ACHN (cell line): ENCODE data around the gene DRC1.

ENCODE experiments used
- DNase-seq: peaks from one replicate; pipeline ENCODE4 v3.0.0-alpha.2; 2015
- in situ Hi-C: cut with HindIII; loops from 2 replicates; pipeline ENCODE4 v1.10.0; 2017; ENCODE audit warnings: low sequenced_read_pairs, low pct_ligation_motif_present, low pct_unique_long_range_greater_than_20kb

Gene DRC1

DNA sequence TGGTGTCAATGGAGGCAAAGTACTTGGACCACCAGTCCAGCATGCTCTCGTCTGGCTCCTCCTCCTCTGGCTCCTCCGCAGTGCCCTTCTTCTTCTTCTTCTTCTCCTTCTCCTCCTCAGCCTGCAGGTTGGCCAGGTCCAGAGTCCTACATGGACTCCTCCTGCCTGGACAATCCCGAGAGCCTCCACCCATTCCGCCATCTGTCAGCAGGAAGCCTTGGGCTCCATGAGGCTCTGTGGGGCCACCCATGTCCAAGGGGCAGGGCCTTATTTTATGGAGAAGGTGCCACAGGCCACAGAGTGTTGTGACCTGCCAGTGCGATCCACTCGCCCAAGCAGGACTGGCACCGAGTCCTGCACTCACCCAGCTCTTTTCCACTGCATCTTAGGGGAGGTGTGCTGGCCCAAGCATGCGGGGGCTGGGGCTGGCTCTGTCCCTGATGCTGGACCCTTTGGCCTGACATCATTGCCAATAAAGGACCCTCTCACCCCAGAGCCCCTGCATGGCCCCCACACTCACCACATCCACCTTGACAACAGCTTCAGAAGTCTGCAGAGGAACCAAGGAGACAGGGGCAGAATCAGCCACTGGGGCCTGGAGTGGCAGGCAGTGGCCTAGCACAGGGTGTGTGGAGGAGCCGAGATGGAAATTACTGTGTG lies 69.0 kb downstream of the DRC1 start:
- no peak for DNase-seq
- in situ Hi-C loops, result no loop called here

DNA sequence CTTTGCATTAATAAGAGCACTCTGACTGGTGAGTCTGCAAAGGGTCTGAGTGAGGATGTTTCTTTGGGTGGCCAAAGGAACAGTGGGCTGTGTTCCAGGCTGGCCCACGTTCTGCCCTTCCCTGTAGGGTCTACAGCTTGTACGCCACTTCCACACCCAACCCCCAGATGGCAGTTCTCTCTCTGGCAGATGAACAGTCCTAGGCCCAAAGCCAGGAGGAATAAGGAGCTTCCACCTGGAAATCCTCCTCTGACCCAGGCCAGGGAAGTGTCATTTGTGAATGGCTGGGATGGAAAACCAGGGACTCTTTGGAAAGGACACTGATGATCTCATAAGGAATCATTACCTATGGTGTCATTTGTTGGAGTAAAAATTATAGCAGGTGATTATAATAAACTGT lies 69.6 kb downstream of the DRC1 start:
- in situ Hi-C loops, result no loop called here
- DNase-seq, result no peak

DNA sequence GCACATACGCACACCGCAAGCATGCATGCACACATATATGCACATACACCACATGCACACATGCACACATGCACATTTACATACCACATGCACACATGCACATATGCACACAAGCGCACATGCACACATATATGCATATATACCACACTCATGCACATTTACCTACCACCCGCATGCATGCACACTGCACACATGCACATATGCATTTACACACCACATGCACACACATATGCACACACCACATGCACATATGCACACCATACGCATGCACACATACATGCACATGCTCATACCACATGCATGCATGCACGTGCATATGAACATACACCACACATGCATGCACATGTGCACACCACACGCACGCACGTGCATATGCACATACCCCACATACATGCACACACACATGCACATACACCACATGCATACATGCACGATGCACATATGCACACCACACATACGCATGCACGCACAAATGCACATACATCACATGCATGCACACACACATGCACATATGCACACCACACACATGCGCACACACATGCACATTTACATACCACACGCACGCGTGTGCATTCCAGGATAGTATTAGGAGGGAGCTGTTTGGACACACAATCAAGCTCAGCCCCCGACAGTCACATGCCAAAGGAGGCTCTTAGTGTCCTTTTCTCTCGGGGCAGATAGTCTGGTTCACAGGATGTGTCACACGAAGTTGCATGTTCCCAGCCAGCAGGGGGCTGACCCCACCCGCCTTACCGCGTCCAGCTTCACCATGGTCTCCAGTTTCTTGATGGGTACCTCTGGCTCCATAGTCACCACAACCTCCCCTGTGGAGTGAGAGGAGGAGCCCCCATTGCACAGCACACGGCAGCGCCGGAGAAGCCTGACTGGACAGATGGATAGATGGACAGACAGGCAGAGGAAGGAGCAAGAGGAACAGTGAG lies 70.3 kb downstream of the DRC1 start:
- in situ Hi-C loops, result no loop called here
- DNase-seq, result no peak

DNA sequence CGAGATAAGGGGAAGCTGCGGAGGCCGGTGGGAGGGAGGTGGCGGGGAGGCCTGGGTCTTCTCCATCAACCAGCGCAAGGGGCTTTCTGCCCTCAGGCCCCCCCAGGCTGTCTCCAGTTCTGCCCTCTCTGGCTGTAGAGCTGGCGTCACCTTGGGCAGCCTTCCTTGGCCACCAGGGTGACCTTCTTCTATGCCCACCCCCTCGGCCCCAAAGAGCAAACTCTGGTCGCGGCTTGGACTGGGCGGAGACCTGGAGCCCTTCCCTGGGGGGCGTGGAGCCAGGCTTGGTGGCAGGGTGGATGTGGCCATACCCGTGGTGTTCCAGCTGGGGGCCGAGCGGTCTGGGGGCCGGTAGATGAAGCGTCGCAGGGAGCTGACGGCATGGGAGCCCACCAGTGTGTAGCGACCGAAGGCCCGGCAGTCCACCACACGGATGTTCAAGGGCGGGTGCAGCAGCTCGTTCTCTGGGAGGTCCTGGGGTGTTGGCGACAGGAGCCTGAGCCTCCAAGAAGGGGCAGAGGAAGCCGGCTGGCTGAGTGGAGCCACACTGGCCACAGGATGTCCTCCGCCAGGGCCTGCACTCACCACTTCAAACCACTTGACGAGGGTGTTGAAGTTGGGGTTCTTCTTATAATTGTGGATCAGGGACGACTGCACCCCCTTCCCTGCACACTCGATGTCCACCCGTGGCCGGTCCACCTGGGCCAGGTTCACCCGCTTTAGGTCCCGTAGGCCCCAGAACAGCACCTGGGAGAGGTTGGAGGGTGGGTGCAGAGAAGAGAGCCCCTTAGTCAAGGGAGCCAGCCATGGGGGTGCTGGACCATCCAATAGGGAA lies 71.3 kb downstream of the DRC1 start:
- in situ Hi-C loops, result no loop called here
- no peak for DNase-seq

DNA sequence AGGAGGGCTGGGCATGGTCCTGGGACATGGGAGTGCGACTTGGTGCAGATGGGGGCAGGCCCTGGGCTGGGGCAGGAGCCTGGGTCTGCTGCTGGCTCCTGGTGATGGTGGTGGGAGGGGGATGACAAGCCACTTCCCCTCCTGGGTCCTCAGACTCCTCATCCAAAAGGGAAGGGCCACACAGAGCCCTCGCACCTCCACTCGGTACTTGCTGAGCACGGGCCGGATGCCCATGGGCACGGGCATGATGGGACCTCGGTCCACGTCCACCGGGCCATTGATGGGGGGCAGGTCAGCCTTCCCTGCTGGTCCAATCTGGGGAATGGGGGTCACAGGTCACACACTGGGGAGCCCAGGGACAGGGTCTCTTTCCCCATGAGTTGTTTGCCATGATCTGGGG lies 72.1 kb downstream of the DRC1 start:
- in situ Hi-C loops, result no loop called here

DNA sequence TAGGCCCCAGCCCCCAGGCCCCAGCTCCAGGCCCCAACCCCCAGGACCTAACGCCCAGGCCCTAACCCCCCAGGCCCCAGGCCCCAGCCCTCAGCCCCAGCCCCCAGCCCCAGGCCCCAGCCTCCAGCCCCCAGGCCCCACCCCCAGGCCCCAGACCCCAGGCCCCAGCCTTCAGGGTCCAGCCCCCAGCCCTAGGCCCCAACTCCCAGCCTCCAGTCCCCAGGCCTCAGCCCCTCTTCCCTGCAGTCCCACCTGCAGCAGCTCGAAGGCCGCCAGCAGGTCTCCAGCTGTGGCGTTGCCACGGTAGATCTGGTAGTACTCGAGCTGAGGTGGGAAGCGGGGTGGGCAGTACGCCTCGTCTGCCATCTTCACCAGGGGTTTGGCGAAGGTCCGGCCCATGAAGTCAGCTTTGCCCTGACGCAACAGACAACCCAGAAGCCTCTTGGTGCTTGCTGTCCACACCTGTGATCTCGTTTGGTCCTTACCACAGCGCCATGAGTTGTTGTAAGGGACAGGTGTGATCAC lies 72.6 kb downstream of the DRC1 start:
- DNase-seq, result no peak
- in situ Hi-C loops, result no loop called here

More for the DNA sequence above, 72.1 kb downstream of the DRC1 start:
- no peak for DNase-seq

DNA sequence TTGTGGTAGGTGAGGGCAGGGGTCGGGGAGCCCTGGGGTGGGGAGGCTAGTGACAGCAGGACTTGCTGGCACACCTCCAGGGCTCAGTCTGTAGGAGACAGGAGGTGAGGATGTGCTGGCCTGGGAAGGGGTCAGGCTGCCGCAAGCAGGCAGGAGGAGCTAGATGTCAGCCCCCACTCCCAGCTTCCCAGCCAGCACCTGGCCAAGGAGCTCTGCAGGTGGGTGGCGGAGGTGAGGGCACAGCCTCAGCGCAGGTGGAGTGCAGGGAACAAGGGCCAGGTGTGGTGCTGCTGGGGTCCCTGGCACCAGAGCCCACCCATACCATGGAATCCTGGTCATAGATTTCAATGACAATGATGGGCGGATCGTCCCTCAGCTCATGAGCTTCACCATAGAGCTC lies 73.3 kb downstream of the DRC1 start:
- in situ Hi-C loops, result no loop called here
- DNase-seq, result no peak

DNA sequence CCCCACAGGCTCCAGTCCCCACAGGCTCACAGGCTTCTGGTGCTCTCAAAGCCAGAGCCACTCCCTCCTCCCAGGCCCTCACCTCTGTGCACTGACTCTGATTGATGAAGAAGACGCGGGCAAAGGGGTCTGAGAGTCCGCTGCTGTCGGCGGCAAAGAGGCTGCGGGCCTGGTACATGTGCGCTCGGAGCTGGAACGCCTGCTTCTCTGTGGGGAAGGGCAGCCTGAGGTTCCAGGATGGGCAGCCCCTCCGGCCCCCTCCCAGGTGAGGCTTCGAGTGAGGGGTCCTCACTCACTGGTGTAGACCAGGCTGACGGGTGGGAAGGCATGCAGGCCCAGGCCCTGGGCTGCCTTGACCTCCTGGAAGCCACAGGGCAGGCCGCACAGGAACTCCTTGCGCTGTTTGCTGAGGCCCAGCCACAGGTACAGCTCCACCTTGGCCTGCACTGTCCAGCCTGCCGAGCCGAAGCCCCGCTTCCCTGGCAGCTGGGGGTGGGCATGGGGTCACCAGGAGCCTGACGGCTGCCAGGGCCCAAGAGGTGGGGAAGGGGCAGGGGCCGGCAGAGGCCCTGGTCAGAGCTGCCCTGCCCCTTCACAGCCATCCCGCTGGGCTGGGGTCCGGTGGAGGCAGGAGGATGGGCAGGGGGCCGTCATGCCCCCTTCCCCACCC lies 74.2 kb downstream of the DRC1 start:
- DNase-seq, result no peak
- in situ Hi-C loops, result no loop called here

DNA sequence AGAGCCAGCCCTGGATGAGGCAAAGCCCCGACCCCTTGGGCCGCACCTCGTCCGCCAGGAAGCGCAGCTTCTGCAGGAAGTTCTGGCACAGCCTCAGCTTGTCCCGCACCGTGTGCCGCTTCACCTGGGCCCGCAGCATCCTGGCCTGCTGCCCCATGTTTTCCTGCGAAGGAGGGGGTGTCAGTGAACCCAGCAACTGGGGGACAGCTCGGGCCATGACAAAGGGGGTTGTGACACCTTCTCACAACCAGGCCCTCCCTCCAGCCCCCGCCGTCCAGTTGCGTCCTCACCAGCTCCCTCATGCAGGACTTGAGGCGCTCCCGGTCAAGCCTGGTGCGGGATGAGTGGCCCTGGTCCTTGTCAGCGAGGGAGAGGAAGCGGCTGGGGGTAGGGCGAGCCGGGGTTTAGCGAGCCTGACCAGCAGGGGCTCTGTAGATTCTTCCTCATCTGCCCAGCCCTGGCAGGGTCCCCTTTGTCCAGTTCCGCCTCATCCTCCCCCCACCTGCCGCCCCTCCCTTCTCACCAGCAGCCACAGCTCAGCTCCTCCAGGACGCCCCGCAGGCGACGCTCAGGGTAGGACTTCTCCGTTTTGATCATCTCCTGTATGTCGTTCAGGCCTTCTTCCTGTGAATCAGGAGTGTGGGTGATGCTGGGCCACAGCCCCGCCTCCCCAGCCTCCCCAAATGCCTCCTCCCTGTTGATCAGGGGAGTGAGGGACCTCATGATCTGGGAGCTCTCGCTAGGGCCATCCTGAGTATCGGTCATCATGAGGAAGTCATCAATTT lies 75.6 kb downstream of the DRC1 start:
- in situ Hi-C loops, result no loop called here
- DNase-seq, result no peak

DNA sequence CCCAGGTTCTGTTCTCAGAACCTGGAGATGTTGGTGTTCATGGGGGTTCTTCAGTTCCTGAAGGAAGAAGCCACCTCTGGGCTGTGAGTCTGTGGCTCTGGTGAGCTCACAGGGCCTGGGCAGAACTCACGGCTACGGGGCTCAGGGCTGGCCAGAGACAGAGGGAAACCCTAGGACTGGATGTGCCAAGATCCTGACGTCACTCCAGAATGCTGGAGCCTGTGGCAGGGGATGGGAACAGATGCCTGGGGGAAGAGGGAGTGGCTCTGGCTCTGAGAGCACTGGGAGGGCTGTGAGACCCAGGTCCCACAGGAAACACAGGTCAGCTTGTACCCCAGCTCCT lies 76.2 kb downstream of the DRC1 start, which contains the start of gene OTOF:
Gene OTOF (minus strand): TSS at position 214 of the 343 bp plus-strand sequence.
- in situ Hi-C loops, result no loop called here
- DNase-seq, result no peak

DNA sequence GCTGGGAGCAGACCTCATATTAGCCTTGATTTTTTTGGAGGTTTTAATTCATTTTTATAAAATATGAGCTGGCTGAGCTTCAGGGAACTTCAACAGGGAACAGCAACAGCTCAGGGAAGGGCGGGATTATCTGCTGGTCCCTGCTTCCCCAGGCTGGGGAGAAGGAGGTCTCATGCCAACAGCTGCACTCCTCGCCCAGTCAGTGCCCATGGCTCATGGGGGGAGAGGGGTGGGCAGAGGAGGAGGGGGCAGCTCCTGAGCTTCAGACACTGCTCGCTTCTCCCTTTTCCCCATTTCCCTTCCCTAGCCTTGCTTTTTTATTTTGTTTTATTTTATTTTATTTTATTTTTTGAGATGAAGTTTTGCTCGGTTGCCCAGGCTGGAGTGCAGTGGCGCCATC lies 76.6 kb downstream of the DRC1 start:
- in situ Hi-C loops, result no loop called here

DNA sequence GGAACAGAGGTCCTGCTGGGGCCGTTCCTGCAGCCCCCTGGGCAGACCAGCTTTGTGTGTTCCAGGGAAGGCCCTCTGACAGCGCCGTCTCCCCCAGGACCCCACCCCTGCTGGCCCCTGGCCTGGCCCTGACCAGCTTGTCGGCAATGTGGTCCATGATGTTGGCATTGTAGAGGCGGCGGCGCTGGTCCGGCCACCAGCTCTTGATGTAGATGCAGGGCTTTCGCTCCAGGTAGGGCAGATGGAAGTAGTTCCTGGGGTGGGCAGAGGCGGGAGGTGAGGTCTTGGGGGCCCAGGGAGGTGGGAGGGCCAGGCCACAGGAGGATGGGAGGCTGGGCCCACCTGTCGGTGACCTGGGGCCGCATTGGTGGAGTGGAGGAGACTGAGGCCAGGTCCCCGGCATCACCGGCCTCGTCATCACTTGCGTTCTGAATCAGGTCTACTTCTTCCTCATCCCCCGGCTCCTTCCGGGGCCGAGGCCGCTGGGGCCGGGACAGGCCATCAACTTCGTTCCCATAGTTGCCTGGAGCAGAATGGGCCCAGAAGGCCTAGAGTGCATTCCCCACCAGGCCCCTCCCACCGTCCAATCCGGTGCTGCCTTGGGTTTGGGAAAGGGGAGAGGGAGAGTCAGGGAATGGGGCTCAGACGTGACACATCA lies 77.5 kb downstream of the DRC1 start:
- DNase-seq, result no peak
- in situ Hi-C loops, result no loop called here

More for the DNA sequence above, 76.6 kb downstream of the DRC1 start:
- no peak for DNase-seq

DNA sequence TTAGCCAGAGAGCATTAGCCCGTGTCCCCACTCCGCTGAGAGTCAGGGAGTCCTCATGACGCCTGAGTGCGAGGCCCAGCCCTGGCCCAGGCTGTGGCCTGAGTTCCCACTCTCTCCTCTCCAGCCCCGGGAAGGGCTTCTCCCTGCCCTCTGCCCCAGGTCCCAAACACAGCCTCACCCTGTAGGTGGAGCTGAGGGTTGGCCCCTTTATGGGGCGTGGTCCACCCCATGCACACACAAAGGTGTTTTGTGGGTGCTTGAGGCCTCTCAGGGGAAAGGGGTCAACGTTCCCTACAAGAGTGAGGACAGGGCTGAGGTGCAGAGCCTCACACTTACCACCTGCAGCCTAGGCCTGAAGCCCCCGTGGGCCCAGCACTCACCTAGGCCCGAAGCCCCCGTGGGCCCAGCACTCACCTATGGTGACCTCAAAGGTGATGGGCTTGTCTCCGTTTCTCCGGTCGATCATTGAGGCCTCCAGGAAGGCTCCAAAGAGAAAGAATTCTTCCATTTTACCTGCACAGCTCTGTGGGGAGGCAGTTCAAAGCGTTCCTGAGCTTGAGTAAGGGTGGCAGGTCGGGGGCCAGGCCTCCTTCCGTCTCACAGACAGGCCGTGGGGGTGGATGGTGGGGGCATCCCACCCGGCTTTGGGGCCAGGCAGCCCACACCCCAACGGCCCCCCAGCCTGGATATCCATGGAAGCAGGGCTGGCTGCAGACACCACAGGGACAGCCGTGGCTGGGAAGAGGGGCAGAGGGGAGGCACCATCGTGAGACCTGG lies 78.3 kb downstream of the DRC1 start:
- no peak for DNase-seq
- in situ Hi-C loops, result no loop called here

DNA sequence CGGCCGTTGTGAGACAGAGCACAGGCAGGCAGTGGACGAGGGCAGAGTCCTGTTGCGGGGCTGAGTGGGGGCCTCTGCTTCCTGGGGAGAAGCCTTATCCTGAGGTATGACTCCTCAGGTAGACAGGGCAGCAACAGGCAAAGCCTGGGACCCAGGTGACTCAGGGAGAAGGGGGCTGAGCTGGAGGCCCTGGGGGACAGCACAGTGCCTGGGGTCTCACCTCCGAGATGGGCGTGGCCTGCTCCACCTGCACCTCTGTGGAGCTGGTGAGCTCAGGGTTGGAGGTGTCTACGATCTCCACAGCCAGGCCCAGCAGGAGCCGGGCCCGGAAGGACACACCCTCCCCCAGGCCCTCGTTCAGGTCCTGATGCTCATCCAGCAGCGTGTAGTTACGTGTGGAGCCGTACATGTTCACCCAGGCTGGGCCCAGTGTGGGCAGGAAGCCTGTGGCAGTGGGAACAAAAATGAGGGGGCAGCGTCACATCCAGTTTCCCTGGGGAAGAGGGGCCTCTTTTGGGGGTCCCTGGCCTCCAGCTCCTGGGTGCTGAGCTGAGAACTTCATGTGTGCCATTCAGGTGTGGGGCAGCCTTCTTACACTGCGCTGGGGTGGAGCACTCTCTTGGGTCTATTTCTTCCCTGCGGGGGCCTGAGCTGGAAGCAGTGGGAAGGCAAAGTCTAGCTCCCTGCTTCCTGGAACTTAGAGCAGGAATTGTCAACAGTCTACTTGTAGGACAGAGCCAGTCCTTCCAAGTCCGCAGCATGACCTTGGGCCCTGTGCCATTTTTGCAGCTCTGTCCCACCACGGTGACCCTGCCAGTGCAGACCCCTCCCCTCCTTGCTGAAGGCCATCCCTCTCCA lies 79.1 kb downstream of the DRC1 start:
- in situ Hi-C loops, result no loop called here
- no peak for DNase-seq

DNA sequence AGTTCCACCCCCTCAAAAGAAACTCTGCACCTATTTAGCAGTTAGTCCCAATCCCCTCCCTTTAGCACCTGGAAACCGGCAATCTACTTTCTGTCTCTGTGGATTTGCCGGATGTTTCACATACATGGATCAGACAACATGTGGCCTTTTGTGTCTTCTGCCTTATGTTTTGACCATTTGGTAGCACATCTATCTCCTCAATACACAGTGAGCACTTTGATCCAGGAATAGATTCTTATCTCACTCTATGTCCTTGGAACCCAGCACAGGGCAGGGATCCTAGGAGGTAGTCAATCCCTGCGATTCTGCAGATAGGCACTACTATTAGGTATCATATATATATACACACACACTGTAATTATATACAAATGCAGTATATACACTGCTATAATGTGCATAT lies 80.0 kb downstream of the DRC1 start:
- in situ Hi-C loops, result no loop called here
- DNase-seq, result no peak
